Measurements from ENCODE around the gene RGS18.
"Not testable (repeated sequence)": the region's sequence is repeated elsewhere in the genome, so short reads cannot be mapped to it uniquely, and the experiment has no call there.

RGS18 gene

GRCh38 chr1:192161976-192162375, 3.7 kb downstream of the RGS18 start:
- Histone ChIP-seq H3K4me2 (no peak overlapping the region), H3K27me3 (no peaks in the 10 kb centered on the region), H3K9ac (no peak overlapping the region), H3K9me3 (peaks cover 11% of the 10 kb centered on the region; the same call in 1 of the 2 replicates), H3K4me3 (no peak overlapping the region), H3K4me1 (no peaks in the 10 kb centered on the region), H3K27ac (no peak overlapping the region), H3K36me3 (no peaks in the 10 kb centered on the region), H4K20me1 (no peaks in the 10 kb centered on the region)
- no peak for TF ChIP-seq Cebpa-rat (IDR thresholded peaks at IDR 0.05)

DNA sequence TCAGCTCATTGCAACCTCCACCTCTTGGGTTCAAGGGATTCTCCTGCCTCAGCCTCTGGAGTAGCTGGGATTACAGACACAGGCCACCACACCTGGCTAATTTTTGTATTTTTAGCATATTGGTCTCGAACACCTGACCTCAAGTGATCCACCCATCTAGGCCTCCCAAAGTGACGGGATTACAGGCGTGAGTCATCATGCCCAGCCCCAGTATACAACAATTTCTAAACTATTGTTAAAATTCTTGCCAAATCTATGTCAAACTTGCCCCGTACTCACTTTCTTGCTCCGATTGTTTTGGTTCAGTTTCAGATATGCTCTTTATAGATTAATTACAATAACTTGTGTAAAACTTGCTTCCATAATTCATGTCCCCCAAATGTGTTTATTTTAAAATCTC, 4.1 kb downstream of the RGS18 start:
- no peaks in the 10 kb centered on the region for H3K36me3 ChIP-seq
- H3K9ac ChIP-seq = no peak overlapping the region
- no peaks in the 10 kb centered on the region for H3K4me1 ChIP-seq
- peaks cover 11% of the 10 kb centered on the region; the same call in 1 of the 2 replicates for H3K9me3 ChIP-seq
- no peaks in the 10 kb centered on the region for H3K27me3 ChIP-seq
- TF ChIP-seq Cebpa-rat (IDR thresholded peaks at IDR 0.05) = no peak
- H3K4me3 ChIP-seq = no peak overlapping the region
- H3K27ac ChIP-seq = no peak overlapping the region
- H3K4me2 ChIP-seq = no peak overlapping the region
- H4K20me1 ChIP-seq = no peaks in the 10 kb centered on the region

- not testable (repeated sequence) for H3K27ac ChIP-seq, H4K20me1 ChIP-seq
Measured at GRCh38 chr1:192165002-192165401, 6.7 kb downstream of the RGS18 start.

GRCh38 chr1:192167011-192167410, 8.7 kb downstream of the RGS18 start:
- Histone ChIP-seq H3K9ac (no peak overlapping the region), H3K4me1 (no peaks in the 10 kb centered on the region), H3K27ac (no peak overlapping the region), H3K36me3 (no peaks in the 10 kb centered on the region), H3K9me3 (peaks cover 11% of the 10 kb centered on the region; the same call in 1 of the 2 replicates), H3K4me2 (no peak overlapping the region), H4K20me1 (no peaks in the 10 kb centered on the region), H3K4me3 (no peak overlapping the region), H3K27me3 (no peaks in the 10 kb centered on the region)
- no peak for TF ChIP-seq Cebpa-rat (IDR thresholded peaks at IDR 0.05)

More at GRCh38 chr1:192165002-192165401, 6.7 kb downstream of the RGS18 start:
- H3K36me3 ChIP-seq, H3K4me1 ChIP-seq, H3K4me3 ChIP-seq, H3K27me3 ChIP-seq, H3K9ac ChIP-seq, H3K4me2 ChIP-seq: not testable (repeated sequence)
- peaks cover 11% of the 10 kb centered on the region; the same call in 1 of the 2 replicates for H3K9me3 ChIP-seq

DNA sequence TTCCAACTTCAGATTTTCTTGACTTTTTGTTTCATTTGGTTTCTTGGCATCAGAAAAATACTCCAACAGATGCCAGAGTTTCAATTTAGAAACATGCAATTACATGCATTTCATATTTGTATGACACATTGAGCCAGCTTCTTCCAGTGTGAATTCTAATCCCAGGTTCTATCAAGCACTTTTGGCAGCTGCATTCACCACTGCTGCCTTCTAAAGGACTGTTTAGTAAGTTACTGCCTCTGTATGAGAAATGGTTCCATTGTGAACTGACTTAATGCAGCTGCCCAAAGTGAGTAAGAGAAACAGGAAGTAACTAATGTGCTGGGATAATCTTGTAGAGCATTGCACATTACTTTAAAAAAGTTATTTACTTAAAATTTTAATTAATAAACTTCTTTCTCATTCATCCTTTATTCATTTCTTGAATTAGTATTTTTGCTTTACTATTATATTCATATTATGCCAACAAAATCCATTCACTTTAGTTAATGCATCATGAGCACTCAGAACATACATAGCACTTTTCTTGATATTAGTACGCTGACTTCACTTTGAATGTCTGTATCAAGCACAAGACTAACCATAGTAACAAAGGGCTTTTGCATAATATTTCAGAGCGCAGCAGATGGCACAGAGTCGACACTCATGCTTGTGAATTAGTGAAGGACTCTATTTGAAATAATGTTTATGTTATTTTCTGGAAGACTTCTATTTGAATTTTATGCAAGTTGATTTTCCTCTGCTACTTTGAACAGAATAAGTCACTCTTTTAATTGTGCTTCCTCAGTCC, 9.8 kb downstream of the RGS18 start:
- H3K36me3 ChIP-seq = no peaks in the 10 kb centered on the region
- H3K27ac ChIP-seq = no peak overlapping the region
- H3K4me2 ChIP-seq = no peak overlapping the region

GRCh38 chr1:192168964-192169363, 10.7 kb downstream of the RGS18 start:
- Histone ChIP-seq H3K4me2 (no peak overlapping the region), H3K27ac (no peak overlapping the region), H3K36me3 (no peaks in the 10 kb centered on the region), H3K4me3 (no peak overlapping the region), H3K27me3 (no peaks in the 10 kb centered on the region), H3K4me1 (no peaks in the 10 kb centered on the region), H4K20me1 (no peaks in the 10 kb centered on the region), H3K9me3 (peaks cover 11% of the 10 kb centered on the region; the same call in 1 of the 2 replicates), H3K9ac (no peak overlapping the region)
- TF ChIP-seq Cebpa-rat (IDR thresholded peaks at IDR 0.05) = no peak

More for the DNA sequence above, 9.8 kb downstream of the RGS18 start:
- no peaks in the 10 kb centered on the region for H3K4me1 ChIP-seq
- no peak overlapping the region for H3K9ac ChIP-seq
- no peak overlapping the region for H3K4me3 ChIP-seq
- no peak for TF ChIP-seq Cebpa-rat (IDR thresholded peaks at IDR 0.05)
- H3K9me3 ChIP-seq = peaks cover 11% of the 10 kb centered on the region; the same call in 1 of the 2 replicates
- H4K20me1 ChIP-seq = no peaks in the 10 kb centered on the region
- no peaks in the 10 kb centered on the region for H3K27me3 ChIP-seq

DNA sequence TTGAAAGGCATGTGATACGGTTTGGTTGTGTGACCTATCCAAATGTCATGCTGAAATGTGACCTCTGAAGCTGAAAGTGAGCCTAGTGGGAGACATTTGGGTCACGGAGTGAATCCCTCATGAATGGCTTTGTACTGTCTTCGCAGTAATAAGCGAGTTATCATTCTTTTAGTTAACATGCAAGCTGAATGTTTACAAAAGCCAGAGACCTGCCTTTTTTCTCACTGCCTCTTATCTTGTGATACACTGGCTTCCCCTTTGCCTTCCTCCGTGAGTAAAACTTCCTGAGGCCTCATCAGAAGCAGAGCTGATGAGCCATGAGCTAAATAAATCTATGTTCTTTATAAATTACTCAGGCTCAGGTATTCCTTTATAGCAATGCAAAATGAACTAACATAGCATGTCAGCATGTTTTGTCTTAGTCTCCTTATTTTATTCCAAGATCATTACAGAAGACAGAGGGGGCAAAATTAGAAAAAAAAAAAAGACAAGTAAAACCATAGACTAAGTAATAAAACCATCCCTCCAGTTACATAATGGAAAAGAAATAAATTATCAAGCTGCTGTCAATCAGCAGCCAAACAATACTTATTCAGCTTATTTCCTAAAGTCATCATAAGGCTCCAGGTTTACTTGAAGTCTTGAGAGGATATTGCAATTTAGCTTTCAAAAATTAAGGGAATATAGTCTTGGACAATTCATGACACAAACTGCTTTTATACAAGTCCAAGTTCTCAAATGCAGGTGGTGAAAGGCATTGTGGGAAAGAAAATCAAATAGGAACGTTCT, 12.1 kb downstream of the RGS18 start:
- H4K20me1 ChIP-seq = no peaks in the 10 kb centered on the region
- no peaks in the 10 kb centered on the region for H3K36me3 ChIP-seq
- H3K4me1 ChIP-seq = no peaks in the 10 kb centered on the region
- H3K4me2 ChIP-seq = no peak overlapping the region
- H3K27ac ChIP-seq = no peak overlapping the region
- no peak overlapping the region for H3K9ac ChIP-seq
- H3K9me3 ChIP-seq = peaks cover 1% of the 10 kb centered on the region; the same call in 1 of the 2 replicates
- no peak for TF ChIP-seq Cebpa-rat (IDR thresholded peaks at IDR 0.05)
- no peaks in the 10 kb centered on the region for H3K27me3 ChIP-seq
- H3K4me3 ChIP-seq = no peak overlapping the region

DNA sequence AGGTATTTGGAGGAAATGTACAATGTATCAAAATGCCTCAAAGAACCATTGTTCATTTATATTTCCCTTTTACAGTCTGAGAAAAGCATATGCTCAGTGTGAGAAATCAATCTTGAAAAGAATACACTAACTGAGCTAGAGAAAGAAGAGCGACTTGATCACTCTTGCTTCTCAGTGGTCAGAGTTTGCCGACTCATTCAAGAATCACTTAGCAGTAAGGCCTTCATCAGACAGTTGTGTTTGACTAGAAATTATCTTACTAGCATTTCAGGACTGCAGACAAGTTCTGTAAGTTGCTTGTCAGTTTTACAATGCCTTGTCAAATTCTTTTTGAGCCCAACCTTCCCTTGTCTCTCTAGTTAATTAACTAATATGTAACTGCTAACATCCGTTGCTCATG, 12.9 kb downstream of the RGS18 start:
- H3K4me3 ChIP-seq = no peak overlapping the region
- H3K9me3 ChIP-seq = no peaks in the 10 kb centered on the region
- no peak overlapping the region for H3K9ac ChIP-seq
- no peaks in the 10 kb centered on the region for H3K27me3 ChIP-seq
- H4K20me1 ChIP-seq = no peaks in the 10 kb centered on the region
- no peak for TF ChIP-seq Cebpa-rat (IDR thresholded peaks at IDR 0.05)
- H3K27ac ChIP-seq = no peak overlapping the region
- H3K4me2 ChIP-seq = no peak overlapping the region
- no peaks in the 10 kb centered on the region for H3K4me1 ChIP-seq
- H3K36me3 ChIP-seq = no peaks in the 10 kb centered on the region

DNA sequence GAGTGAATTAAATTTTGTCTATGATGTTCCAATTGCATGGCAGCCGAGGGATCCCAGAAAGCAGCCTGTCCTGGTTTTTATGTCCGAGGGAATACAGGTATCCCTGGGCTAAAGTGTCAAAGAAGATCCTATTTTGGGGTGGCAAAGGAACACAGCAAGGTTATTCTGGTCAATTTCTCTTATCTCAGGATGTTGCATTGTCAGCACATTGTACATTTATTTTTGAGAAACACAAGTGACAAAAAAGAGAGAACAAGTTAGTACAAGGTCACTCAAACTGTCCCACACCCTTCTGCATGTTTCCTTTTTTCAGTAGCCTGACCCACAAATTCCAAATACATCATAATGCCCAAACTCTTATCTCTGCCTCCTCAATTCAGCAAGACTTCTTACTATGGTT, 17.7 kb downstream of the RGS18 start:
- Histone ChIP-seq H3K4me3 (no peak overlapping the region), H3K9me3 (no peaks in the 10 kb centered on the region), H3K27me3 (no peaks in the 10 kb centered on the region), H4K20me1 (no peaks in the 10 kb centered on the region), H3K36me3 (no peaks in the 10 kb centered on the region), H3K4me1 (no peaks in the 10 kb centered on the region), H3K27ac (no peak overlapping the region), H3K9ac (no peak overlapping the region), H3K4me2 (no peak overlapping the region)
- no peak for TF ChIP-seq Cebpa-rat (IDR thresholded peaks at IDR 0.05)

DNA sequence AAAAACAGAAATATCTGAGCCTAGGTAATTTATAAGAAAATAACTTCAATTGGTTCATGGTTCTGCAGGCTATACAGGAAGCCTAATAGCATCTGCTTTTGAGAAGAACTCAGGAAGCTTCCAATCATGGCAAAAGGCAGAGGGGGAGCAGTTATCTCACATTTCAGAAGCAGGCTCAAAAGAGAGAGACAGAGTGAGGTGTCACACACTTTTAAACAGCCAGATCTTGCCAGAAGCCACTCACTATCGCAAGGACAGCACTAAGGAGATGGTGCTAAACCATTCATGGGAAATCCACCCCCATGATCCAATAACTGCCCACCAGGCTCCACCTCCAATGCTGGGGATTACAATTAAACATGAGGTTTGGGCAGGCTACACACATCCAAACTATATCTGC, 25.5 kb downstream of the RGS18 start:
- Histone ChIP-seq H3K27ac (no peak overlapping the region), H3K4me3 (no peak overlapping the region), H3K36me3 (no peaks in the 10 kb centered on the region), H4K20me1 (no peaks in the 10 kb centered on the region), H3K9me3 (no peaks in the 10 kb centered on the region), H3K4me1 (no peaks in the 10 kb centered on the region), H3K27me3 (no peaks in the 10 kb centered on the region), H3K9ac (no peak overlapping the region), H3K4me2 (no peak overlapping the region)
- TF ChIP-seq Cebpa-rat (IDR thresholded peaks at IDR 0.05) = no peak
